Left cardiac atrium (tissue), 4 donors: ENCODE data around the gene XYLT2. TPM values are rescaled to one million over a fixed set of nuclear protein-coding genes. Genes with fewer than 3 reads are reported as not detected.
"Not testable (repeated sequence)": the region's sequence is repeated elsewhere in the genome, so short reads cannot be mapped to it uniquely, and the experiment has no call there.

Source experiments
- ATAC-seq, 2 donors: fragments of 200-7000 bp; cut with Tn5 transposase; one replicate each; pipeline ENCODE4 v1.9.1; 2020; ENCODE audit warnings: mild to moderate bottlenecking in 2 of 2, moderate library complexity in 2 of 2
- DNase-seq: peaks from one replicate; pipeline ENCODE4 v3.0.0-alpha.2; 2020
- intact Hi-C, 2 donors: fragments of 100-400 bp; cut with DNase I; formaldehyde crosslinking; loops; one replicate each; pipeline versions ENCODE4 v1.14.1 to v1.15.1; 2022 to 2023
- total RNA-seq, 2 donors: library from RNA; stranded (reverse); fragmentation: NEBNext Ultra II Directional; extraction: Animal tissue kit (Norgen Biotek cat#: 25700); gene quantifications; one replicate each; pipeline ENCODE4 v1.2.1, GENCODE V29; 2021
- donor health status: DM: no; HTN: yes; CAD: no.
- donor health status: DM: no; HTN: yes; CAD: no; lungs with severe emphysema.
- donor health status: DM: yes; HTN: yes; CAD: no.
- donor health status: Dilated cardiomyopathy.

Gene XYLT2
- total RNA-seq, 2 donors from 2014 or later: 13.6 to 17.3 TPM

DNA sequence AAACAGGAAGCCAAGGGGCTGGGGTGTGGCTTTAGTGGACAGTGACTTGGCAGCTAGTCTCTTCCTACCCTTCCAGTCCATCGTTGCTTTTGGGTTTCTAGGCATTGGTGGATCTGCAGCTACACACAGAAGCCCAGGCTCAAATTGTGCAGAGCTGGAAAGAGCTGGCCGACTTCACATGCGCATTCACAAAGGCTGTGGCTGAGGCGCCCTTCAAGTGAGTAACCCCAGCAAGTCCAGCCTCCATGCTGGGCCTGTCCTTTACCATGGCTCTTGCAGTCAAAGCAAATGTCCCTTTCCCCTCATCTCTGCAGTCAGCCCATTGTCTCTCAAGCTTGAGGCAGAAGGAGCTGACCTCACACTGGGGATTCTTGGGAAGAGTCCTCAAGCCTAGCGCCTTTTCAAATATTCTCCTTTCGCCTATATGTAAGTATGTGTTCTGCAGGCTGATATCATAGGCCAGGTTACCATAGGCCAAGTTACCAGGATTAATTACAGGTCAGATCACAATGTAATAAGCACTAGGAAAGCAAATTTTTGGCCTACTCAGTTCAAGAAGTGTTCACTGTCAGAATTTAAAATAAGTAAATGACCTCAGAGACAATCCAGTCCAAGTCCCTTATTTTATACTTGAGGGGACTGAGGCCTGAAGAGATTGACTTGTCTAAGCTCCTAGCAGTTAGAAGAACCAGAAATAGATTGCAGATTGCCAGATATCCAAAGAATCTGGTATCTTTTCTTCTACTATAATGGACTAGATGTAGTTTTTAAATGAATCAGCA, 33.6 kb downstream of the XYLT2 start:
- DNase-seq: no peak
- intact Hi-C loops: no loop called here
- ATAC-seq: no peak

DNA sequence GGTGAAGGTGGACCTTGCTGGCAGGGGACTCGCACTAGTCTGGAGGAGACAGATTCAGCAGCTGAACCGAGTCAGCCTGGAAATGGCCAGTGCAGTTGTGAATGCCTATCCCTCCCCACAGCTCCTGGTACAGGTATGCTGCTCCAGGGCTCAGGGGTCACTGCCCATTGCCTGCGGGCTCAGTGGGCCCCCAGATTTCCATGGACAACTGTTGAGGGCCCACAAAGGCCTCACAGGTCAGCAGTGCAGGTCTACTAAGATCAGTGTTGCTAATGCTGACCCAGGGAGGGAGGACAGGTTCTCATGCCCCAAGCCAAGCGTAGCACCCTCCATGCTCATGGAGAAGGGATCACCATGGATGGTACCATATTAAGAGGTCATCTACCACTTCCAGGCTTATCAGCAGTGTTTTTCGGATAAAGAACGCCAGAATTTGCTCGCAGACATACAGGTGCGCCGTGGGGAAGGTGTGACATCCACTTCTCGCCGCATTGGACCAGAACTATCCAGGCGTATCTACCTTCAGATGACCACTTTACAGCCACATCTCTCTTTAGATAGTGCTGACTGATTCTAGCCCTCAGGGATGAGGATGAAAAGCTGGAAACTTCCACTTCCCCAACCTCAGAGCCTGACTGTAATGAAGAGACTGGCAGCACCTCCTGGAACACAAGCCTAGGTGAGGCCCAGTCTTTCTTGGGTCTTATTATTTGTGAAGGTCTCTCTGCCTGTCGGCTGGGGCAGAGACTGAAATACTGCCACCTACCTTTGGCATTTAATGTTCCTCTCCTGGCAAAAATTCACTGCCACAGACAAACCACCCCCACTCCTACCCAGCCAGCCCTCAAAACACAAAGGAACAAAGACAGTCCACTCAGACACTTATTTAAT, 34.7 kb downstream of the XYLT2 start:
- ATAC-seq (peak in 1 of 2 donors; percentile 21), DNase-seq (no peak)
- intact Hi-C loops: no loop called here

DNA sequence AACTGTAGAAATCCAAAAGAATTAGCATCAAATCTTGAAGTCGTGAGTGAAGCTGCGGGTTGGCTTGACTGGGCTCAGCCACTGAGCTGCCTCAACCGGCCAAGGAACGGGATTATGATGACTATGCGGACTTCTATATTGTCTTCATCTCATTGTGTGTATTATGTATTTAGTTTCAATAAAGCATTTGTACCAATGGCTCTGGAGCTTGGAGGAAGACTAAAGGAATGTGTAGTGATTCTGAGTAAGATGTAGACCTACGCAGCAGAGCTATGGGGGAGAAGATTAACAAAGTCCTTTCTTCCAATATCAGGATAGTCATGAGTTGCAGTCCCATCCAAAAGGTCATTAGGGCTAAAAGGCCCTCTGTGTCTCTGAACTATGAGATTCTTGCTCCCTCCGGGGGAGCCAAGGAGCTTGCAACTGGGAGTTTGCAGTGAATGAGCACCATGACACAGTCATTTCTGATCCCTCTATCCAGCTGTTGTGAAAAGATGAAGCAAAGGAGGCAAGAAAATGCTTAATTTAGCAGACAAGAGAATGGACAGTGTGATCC, 35.4 kb downstream of the XYLT2 start:
- DNase-seq: no peak
- ATAC-seq: no peak
- intact Hi-C loops: no loop called here

DNA sequence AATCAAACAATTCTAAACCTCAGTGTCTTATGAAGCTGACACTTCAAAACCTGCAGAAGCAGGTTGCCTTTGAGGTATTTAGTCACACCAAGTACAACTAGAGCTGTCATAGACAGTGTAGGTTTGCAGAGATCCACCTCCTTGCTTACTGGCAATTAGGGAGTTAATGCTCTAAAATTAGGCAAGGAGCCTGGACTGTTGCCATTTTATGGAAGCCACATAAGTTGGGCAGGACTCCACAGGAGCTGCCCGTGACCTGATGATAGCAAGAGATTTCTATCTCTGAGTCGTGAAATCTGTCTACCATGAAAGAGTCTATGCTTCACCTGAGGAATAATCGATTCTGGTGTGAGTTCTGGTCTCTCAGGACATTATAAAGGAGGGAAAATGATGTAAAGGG, 36.0 kb downstream of the XYLT2 start:
- intact Hi-C loops: no loop called here
- ATAC-seq: no peak

GRCh38 chr17:50382931-50383330, 37.0 kb downstream of the XYLT2 start:
- DNase-seq: no peak
- intact Hi-C loops: no loop called here
- no peak for ATAC-seq

More for the DNA sequence above, 36.0 kb downstream of the XYLT2 start:
- no peak for DNase-seq

DNA sequence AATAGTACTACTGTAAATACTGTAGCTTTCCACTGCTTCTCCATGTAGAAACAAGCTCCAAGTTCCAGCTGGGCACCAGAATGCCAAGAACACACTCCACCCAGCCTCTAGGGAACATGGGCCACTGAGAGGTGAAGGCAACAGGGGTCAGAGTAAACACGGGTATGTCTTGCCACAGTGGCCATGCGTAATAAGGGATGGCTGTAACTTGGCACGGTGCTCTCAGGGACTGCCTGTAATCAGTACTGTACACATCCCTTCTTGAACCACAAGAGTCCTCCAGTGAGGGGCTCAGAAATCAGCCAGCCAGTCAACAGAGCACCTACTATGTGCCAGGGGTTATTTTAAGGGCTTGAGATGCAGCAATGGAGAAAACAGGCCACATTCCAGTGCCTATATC, 40.6 kb downstream of the XYLT2 start:
- intact Hi-C loops: no loop called here
- ATAC-seq (peak in 1 of 2 donors; percentile 59), DNase-seq (no peak)

DNA sequence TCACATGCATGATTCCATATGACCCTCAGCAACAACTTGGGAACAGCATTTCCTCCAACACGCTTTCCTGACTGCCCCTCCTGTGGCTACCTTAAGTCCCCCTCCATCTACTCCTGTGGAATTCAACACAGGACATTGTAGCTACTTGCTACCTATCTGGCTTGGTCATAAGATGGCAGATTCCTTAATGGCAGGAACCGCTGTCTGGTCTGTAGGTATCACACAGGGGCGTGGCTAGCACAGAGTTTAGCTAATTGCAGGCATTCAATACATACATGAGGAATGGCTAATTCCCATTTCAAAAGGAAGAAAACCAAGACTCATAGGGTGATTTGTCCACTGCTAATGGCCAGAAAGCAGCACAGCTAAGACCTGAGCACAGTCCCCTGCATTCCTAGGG, 42.8 kb downstream of the XYLT2 start:
- intact Hi-C loops: no loop called here
- ATAC-seq: no peak
- DNase-seq: no peak

GRCh38 chr17:50389534-50389933, 43.6 kb downstream of the XYLT2 start:
- no peak for ATAC-seq
- DNase-seq: no peak

DNA sequence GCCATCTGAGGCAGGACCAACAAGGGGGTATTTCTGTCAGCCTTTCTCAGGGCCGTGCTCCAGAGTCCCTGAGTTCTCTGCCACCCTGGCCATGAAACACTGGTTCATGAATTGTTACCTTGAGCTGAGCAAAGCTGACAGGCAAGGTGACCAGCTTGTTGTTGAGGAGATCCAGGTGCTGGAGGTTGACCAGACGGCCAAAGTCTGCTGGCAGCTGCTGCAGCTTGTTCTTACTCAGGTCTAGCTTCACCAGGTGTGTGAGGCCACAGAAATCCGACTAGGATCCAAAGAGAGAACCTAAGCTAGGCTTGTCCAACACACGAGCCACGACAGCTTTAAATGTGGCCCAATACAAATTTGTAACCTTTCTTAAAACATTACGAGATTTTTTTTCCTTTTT, 46.7 kb downstream of the XYLT2 start:
- no peak for DNase-seq
- intact Hi-C loops: no loop called here
- no peak for ATAC-seq

More at GRCh38 chr17:50389534-50389933, 43.6 kb downstream of the XYLT2 start:
- intact Hi-C loops: no loop called here

GRCh38 chr17:50393700-50394099, 47.8 kb downstream of the XYLT2 start:
- no peak for ATAC-seq
- intact Hi-C loops: no loop called here
- no peak for DNase-seq

DNA sequence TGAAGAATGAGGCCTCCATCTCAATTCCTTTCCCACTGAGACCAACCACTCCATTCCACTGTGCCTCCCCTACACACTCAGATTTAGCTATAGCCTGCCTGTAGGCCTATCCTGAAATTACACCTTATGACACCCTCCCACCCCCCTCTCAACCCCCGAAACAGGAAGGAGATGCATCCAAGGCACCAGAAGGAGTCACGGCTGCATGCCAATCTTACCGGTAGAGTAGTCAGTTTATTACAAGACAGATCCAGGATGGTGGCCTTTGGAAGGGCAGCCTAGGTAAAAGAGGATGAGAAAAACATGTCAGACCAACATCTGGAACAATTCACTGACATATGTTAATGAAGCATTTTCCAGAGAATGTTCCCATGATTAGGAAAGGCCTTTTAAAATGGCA, 48.8 kb downstream of the XYLT2 start:
- ATAC-seq: no peak
- intact Hi-C loops: no loop called here
- no peak for DNase-seq

DNA sequence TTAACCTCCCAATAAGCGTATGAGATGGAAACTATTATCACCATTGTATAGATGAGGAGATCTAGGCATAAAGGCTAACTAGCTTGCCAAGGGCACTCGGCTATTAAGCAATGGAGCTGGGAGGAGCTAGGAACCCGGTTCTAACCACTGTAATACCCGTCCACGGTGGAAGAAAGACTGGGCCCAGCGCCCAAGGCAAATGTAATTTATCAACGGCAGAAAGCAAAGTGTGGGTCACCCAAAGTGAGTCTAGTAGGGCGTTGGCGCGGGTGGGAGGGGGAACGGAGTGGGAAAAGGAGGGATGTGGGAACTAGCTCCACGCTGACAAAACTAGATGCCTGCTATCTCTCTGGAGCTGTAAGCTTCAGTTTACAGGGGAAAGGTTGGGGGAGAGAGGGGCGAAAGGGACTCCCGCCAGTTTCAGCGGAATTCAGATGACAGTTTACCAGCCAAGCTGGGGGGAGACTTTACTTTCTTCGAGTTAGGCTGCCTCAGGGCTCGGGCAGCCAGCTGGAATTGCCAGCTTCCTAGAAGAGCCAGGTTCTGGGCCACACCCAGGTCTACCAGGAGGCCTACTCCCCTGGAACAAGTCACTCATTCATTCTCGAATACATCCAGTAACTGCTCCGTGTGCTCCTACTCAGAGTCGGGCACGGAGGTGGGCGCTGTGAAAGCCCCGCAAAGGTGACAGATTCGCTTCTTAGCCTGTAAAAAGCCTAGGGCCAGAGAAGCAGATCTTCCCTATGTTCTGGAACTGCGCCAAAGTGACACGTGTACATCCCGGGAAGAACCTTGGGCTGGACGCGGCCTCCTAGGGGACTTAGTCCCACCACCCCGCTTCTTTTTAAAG, 50.6 kb downstream of the XYLT2 start:
- DNase-seq: peak; percentile 72
- peak; percentile 53 to 76 for ATAC-seq
- intact Hi-C loops: no loop called here

- DNase-seq (peak; percentile 94), ATAC-seq (peak; percentile 96 to 97)
- intact Hi-C loops: no loop called here
Observed at GRCh38 chr17:50397111-50397918, 51.4 kb downstream of the XYLT2 start, which contains the start of gene LRRC59. Gene LRRC59 (minus strand): TSS chr17:50397523. CDS start chr17:50397317, 206 bp downstream.

DNA sequence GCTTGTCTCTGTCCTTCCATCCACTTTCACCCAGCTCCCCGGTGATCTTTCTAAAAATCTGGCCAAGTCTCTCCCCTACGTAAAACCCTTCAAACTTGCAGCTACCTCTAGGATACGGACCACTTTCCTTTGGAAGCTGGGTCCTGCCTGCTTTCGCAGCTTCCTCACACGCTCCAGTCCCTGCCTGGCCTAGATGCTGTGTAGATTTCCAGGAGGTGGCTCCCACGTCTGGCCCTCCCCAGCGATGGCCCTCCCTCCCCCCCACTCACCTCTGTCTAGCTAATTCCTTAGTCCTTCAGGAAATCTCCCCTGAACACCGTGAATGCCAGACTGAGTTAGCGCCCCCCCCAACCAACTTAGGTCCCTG, 52.0 kb downstream of the XYLT2 start:
- intact Hi-C loops: no loop called here
- DNase-seq: no peak
- ATAC-seq: no peak

GRCh38 chr17:50398672-50399071, 52.7 kb downstream of the XYLT2 start:
- ATAC-seq, intact Hi-C loops, DNase-seq: not testable (repeated sequence)

GRCh38 chr17:50399591-50399990, 53.7 kb downstream of the XYLT2 start:
- intact Hi-C loops, ATAC-seq, DNase-seq: not testable (repeated sequence)

GRCh38 chr17:50405351-50405750, 59.4 kb downstream of the XYLT2 start:
- DNase-seq, ATAC-seq, intact Hi-C loops: not testable (repeated sequence)

- DNase-seq (no peak), ATAC-seq (peak in 1 of 2 donors; percentile 70)
- intact Hi-C loops: no loop called here
Observed at GRCh38 chr17:50406578-50406977, 60.7 kb downstream of the XYLT2 start.
